Activated T-helper 1 cell treated with anti-CD3 and anti-CD28 coated beads, Interleukin-2, amount 50 U/mL, for 16 hours (primary cell): ENCODE measurements around the gene TYSND1.
"Not testable (repeated sequence)": the region's sequence is repeated elsewhere in the genome, so short reads cannot be mapped to it uniquely, and the experiment has no call there.

Experiments
- DNase-seq, 2 donors: peaks; one replicate each; pipeline ENCODE4 v3.0.0-alpha.2; 2020; ENCODE audit warnings: low read depth in 1 of 2, low spot score in 1 of 2

The TYSND1 gene

DNA sequence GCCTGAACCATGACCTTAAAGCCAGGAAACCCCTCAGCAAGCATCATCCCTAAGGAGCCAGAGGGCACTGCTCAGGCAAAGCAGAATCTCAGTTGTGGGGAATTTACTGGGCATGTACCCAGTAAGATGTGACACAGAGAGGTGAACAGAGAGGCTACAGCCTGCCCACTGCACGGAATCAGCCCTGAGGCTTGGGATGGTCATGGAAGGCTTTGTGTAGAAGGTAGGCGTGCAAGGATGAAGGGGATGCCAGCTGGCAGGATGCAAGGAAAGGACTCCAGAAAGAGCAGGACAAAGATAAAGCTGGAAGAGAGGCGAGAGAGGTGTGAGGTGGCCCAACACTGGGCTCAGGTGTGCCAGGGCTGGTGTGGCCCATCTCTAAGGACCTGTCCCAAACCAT is 11.5 kb downstream of the TYSND1 start:
- DNase-seq: no peak

GRCh38 chr10:70132098-70133029 is 14.1 kb downstream of the TYSND1 start, which contains the start of gene AIFM2:
TSS of gene AIFM2 (minus strand) at chr10:70132825. CDS start at chr10:70124084, 8,741 bp downstream.
- DNase-seq: peak in 1 of 2 donors; percentile 17

DNA sequence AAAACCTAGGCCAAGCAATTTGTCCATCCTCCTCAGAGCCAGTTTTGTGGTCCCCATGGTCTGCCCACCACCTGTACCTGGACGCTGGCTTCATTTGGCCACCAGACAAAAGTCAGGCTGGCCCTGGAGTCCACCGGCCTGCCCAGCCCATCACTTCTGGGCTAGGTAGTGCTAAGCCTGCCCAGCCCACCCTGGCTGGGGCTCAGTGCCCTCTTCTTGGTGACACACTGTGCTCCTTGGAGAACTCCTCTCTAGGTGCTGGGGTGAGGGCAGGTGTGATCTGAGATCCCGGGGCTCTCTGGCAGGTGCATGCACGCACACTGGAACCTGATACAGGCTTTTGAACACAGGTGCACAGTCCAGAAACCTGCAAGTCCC is 15.0 kb downstream of the TYSND1 start:
- DNase-seq: no peak

DNA sequence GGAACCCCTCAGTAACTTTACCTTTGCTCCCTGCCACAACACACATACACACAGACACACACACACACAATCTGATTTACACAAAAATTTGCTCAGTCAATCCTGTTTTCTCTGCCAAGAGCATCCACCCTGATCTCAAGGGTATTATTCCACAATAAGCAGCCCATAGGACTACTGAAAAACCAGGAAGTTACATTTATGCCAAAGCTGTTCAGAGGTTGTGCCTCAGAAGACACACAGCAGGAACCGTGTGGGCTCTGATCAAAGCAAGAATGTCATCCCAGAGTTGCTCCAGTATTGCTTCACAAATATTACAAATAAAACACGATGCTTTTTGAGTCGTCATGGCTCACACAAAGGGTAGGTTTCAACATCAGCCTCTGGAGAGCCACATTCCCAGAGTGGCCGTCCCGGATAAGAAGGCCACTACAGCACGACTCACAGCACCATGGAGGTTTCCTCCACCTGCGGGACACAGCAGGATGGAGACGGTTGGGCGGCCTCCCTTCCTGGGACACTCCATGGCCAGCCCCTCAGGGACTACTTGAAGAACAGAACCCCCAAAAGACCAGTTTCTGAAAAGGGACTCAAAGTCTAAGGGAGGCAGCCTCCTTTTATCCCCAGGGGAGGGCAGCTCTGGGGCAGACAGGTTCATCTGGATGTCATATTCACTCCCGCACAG is 15.5 kb downstream of the TYSND1 start:
- DNase-seq: no peak

- DNase-seq: no peak
Observed at GRCh38 chr10:70126700-70127395, 19.7 kb downstream of the TYSND1 start.

GRCh38 chr10:70125918-70126552 is 20.5 kb downstream of the TYSND1 start:
- no peak for DNase-seq

DNA sequence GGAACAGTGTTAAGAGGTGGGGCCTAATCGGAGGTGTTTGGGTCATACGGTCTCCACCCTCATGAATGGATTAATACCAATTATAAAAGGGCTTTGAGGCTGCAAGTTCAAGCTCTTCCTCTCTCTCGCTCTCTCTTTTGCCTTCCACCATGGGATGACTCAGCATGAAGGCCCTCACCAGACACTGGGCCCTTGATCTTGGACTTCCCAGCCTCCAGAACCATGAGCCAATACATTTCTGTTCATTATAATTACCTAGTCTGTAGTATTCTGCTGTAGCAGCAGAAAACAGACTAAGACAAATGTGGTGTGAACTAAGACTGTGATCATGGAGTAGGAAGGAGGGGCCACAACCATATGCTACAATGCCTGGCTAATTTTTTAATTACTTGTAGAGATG is 21.6 kb downstream of the TYSND1 start:
- DNase-seq: no peak

DNA sequence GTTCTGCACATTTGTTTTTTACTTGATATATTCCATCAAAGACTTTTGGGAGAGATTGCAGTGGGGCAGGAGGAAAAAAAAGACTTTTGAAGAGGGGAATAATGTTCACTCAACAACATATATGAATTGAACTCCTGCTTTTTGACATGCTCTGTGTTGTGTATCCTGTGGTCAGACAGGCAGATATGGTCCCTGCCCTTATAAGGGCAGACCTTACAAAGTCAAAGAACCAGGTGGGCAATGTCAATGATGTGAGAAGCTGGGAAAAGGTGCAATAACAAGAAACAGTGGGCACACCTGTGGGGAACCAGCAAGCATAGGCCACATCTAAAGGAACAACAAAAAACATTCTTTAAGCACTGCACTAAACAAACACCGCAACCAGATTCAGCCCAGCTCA is 22.1 kb downstream of the TYSND1 start:
- DNase-seq: no peak

GRCh38 chr10:70123817-70124216 is 22.7 kb downstream of the TYSND1 start:
- DNase-seq: no peak

DNA sequence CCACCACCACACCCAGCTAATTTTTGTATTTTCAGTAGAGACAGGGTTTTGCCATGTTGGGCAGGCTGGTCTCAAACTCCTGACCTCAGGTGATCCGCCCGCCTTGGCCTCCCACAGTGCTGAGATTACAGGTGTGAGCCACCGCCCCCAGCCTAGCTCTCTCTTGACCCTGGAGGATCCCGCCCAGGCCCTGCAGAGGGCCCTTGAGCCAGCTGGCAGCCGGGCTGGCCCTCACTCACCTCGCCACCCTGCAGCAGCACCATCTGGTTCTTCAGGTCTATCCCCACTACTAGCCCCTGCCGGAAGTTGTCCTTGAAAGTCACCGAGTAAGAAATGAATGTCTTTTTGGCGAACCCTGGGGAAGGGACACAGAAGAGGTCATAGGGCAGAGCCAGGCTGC is 23.3 kb downstream of the TYSND1 start:
- DNase-seq: not testable (repeated sequence)

DNA sequence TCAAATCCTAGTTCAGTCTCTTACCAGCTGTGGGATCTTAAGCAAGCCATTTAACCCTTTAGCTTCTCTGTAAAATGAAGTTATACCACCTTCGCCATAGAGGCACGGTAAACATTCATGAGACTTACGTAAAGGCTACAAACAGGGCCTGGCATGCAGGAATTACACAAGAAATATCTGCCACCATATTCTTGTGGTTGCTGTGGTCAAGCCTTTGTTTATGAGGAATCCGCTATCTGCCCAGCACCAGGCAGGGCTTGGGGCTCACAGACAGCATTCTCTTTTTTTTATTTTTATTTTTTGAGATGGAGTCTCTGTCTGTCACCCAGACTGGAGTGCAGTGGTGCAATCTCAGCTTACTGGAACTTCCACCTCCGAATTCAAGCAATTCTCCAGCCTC is 23.8 kb downstream of the TYSND1 start:
- DNase-seq: no peak

DNA sequence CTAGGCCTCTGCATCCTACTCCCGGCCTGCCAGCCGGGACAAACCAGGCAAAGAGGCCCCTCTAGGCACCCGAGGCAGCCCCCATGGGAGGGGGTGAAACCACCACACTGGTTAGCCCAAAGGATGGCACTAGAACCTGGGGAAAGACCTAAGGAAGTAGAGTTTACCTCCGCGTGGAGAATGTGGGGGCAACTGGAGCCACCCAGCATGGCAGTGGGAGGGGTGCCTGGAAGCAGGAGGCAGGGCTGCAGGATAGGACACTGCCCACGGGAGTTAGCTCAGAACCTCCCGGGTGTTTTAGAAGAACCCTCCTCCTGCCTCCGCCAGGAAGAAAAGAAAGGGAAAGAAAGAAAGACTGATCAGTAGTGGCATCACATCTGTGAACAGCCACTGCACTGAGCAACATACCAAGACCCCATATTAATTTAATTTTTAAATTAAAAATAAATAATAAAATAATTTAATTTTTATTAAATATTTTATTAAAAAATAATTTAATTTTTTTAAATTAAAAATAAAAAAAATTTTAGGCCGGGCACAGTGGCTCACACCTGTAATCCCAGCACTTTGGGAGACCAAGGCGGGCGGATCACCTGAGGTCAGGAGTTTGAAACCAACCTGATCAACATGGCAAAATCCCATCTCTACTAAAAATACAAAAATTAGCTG is 25.1 kb downstream of the TYSND1 start:
- DNase-seq: no peak

DNA sequence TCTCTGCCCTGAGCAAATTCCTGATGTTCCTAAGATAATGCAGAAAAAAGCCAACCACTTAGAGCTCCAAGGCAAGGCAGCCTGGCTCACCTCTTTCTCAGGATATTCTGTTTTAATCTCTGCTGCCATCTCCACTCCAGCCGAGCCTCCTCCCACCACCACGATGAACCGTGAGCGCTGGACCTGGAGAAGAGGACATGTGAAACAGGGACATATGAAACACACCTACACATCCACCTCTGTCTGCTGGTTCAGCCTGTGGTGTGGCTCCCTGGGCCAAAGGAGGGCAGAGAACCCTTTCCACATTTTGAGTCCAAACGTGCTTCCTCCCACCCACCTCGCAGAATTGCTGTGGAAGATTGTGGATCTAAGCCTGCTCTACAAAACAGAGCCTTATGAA is 26.1 kb downstream of the TYSND1 start:
- DNase-seq: no peak

DNA sequence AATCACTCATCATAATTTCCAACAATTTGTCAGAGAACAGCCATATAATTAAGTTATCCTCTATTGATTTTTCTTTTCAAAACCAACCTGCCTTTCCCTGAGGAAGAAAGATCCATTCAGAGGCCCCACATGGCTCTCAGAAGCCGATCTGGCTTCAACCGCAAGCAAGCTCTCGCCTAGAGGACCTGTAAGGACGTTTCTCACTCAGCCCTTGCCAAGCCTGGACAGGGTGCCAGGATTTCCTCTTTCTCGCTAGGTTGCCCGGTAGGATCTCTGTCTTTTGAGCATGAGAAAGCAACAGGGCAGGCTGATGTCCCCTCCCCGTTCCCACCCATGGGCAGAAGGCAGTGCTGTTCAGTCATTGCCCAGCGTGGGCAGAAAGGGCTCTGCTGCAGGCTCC is 26.9 kb downstream of the TYSND1 start:
- DNase-seq: no peak

GRCh38 chr10:70119197-70119596 is 27.3 kb downstream of the TYSND1 start:
- no peak for DNase-seq

DNA sequence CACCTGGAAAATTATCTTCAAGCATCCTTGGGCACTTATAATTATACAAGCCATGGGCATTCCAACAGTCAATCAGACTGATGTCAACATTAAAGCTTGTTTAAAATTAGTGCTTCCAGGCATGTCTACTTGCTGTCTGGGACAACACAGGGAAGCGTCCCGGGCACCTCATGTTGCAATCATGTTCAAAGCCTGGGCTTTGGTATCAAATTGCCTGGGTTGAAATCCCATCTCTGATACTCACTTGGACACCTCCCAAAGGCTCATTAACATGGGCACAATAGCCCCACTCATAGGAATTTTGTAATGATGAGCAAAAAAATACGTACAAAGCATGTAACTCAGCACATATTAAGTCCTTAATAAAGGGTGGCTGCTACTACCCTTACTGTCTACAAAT is 28.3 kb downstream of the TYSND1 start:
- DNase-seq: no peak

DNA sequence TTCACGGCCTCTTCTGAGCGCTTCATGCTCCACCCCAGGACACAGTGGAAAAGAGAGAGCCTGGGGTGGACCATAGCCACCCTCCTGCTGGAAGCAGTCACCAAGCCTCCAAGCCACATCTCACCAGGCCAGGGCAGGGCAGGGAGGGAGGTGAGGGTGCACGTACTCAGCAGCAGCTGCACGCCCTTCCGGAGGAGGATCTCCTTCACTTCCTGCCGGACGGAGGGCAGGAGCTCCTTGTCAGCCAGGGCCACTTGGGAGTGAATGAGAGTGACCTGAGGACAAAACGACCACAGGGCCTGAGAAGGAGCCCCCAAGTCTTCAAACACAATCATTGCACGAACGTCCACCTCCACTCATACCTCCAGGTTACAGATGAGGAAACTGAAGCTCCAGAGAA is 28.9 kb downstream of the TYSND1 start:
- DNase-seq: no peak

- peak; percentile 18 to 38 for DNase-seq
Observed at GRCh38 chr10:70115948-70116682, 30.4 kb downstream of the TYSND1 start.

GRCh38 chr10:70114902-70115301 is 31.6 kb downstream of the TYSND1 start:
- no peak for DNase-seq

GRCh38 chr10:70112071-70112470 is 34.4 kb downstream of the TYSND1 start:
- no peak for DNase-seq
